H9 (cell line): ENCODE data around the gene PPIL3. TPM values are rescaled to one million over a fixed set of nuclear protein-coding genes. Genes with fewer than 3 reads are reported as not detected.

ENCODE experiments used
- DNase-seq: peaks from one replicate; pipeline ENCODE4 v3.0.0-alpha.2; 2017
- H2AFZ ChIP-seq: one replicate; pipeline ENCODE4 v1.6.1; 2013; ENCODE audit warnings: mild to moderate bottlenecking, low read length, control low read depth, moderate library complexity
- H2AK5ac ChIP-seq: 2 replicates; pipeline ENCODE4 v1.6.1; 2013; ENCODE audit warnings: low read length, control low read depth, mixed read lengths; ENCODE audit not compliant: insufficient read length
- H2BK120ac ChIP-seq: one replicate; pipeline ENCODE4 v1.6.1; 2013; ENCODE audit warnings: low read depth, mild to moderate bottlenecking, low read length, control low read depth, inconsistent platforms; ENCODE audit not compliant: poor library complexity, severe bottlenecking
- H2BK12ac ChIP-seq: 2 replicates; pipeline ENCODE4 v1.6.1; 2013; ENCODE audit warnings: low read length, control low read depth, mixed read lengths, low read depth; ENCODE audit not compliant: insufficient read length
- H2BK15ac ChIP-seq: 2 replicates; pipeline ENCODE4 v1.6.1; 2013; ENCODE audit warnings: low read depth, low read length, control low read depth
- H2BK20ac ChIP-seq: one replicate; pipeline ENCODE4 v1.6.1; 2013; ENCODE audit warnings: low read depth, mild to moderate bottlenecking, low read length, control low read depth, inconsistent platforms; ENCODE audit not compliant: poor library complexity, severe bottlenecking
- H2BK5ac ChIP-seq: 2 replicates; pipeline ENCODE4 v1.6.1; 2013; ENCODE audit warnings: low read length, control low read depth, mixed read lengths; ENCODE audit not compliant: insufficient read length
- H3K14ac ChIP-seq: 2 replicates; pipeline ENCODE4 v1.6.1; 2013; ENCODE audit warnings: low read length, control low read depth; ENCODE audit not compliant: insufficient read depth
- H3K18ac ChIP-seq: 2 replicates; pipeline ENCODE4 v1.6.1; 2013; ENCODE audit warnings: low read depth, mild to moderate bottlenecking, mixed read lengths, low read length, control low read depth; ENCODE audit not compliant: insufficient read length
- H3K23ac ChIP-seq: 2 replicates; pipeline ENCODE4 v1.6.1; 2013; ENCODE audit warnings: low read length, control low read depth, mixed read lengths, low read depth; ENCODE audit not compliant: insufficient read length
- H3K23me2 ChIP-seq: 2 replicates; pipeline ENCODE4 v1.6.1; 2013; ENCODE audit warnings: low read depth, mild to moderate bottlenecking, mixed read lengths, low read length, control low read depth; ENCODE audit not compliant: insufficient read length, poor library complexity, severe bottlenecking
- H3K27ac ChIP-seq: 2 replicates; pipeline ENCODE4 v1.5.1; 2013; ENCODE audit warnings: low read length, control low read depth, mixed read lengths, low read depth; ENCODE audit not compliant: insufficient read length
- H3K27me3 ChIP-seq: 2 replicates; pipeline ENCODE4 v1.6.1; 2013; ENCODE audit warnings: low read length, control low read depth, inconsistent platforms; ENCODE audit not compliant: insufficient read depth
- H3K4ac ChIP-seq: 2 replicates; pipeline ENCODE4 v1.6.1; 2013; ENCODE audit warnings: low read depth, mild to moderate bottlenecking, control low read depth, inconsistent platforms, low read length, moderate library complexity
- H3K4me1 ChIP-seq: 2 replicates; pipeline ENCODE4 v1.6.1; 2013; ENCODE audit warnings: low read length, control low read depth, inconsistent platforms; ENCODE audit not compliant: insufficient read depth
- H3K4me2 ChIP-seq: 2 replicates; pipeline ENCODE4 v1.6.1; 2013; ENCODE audit warnings: low read length, control low read depth, mixed read lengths; ENCODE audit not compliant: insufficient read length, insufficient read depth
- H3K56ac ChIP-seq: 2 replicates; pipeline ENCODE4 v1.6.1; 2013; ENCODE audit warnings: low read depth, mild to moderate bottlenecking, mixed read lengths, low read length, control low read depth; ENCODE audit not compliant: insufficient read length
- H3K79me1 ChIP-seq: 2 replicates; pipeline ENCODE4 v1.6.1; 2013; ENCODE audit warnings: low read depth, mild to moderate bottlenecking, moderate library complexity, low read length, control low read depth, inconsistent platforms; ENCODE audit not compliant: insufficient read depth, poor library complexity, severe bottlenecking
- H3K79me2 ChIP-seq: 2 replicates; pipeline ENCODE4 v1.6.1; 2013; ENCODE audit warnings: low read length, control low read depth, inconsistent platforms; ENCODE audit not compliant: insufficient read depth
- H3K9ac ChIP-seq: 2 replicates; pipeline ENCODE4 v1.6.1; 2013; ENCODE audit warnings: low read length, control low read depth, mixed read lengths; ENCODE audit not compliant: insufficient read length; ENCODE audit errors: extremely low read depth
- H3K9me3 ChIP-seq: one replicate; pipeline ENCODE4 v1.6.1; 2013; ENCODE audit warnings: low read depth, low read length, inconsistent platforms; ENCODE audit not compliant: control insufficient read depth
- H3T11ph ChIP-seq: one replicate; pipeline ENCODE4 v1.6.1; 2013; ENCODE audit warnings: mild to moderate bottlenecking, low read length, control low read depth, inconsistent platforms
- H4K20me1 ChIP-seq: one replicate; pipeline ENCODE4 v1.6.1; 2013; ENCODE audit not compliant: control insufficient read depth, insufficient read length, insufficient read depth
- H4K5ac ChIP-seq: 2 replicates; pipeline ENCODE4 v1.6.1; 2013; ENCODE audit warnings: low read depth, mild to moderate bottlenecking, mixed read lengths, low read length, control low read depth; ENCODE audit not compliant: insufficient read length
- H4K8ac ChIP-seq: replicated peaks from 2 replicates; pipeline ENCODE4 v1.6.1; 2013; ENCODE audit warnings: low read length, control low read depth, mixed read lengths, low read depth; ENCODE audit not compliant: insufficient read length
- H4K91ac ChIP-seq: 2 replicates; pipeline ENCODE4 v1.6.1; 2013; ENCODE audit warnings: low read depth, mild to moderate bottlenecking, moderate library complexity, mixed read lengths, low read length, control low read depth; ENCODE audit not compliant: insufficient read length
- H3K27ac Mint-ChIP-seq, 3 experiments: 2 replicates in 2 of 3; 3 replicates in 1 of 3; pipeline ENCODE4 v1.8.0; 2020 to 2021; ENCODE audit warnings: mixed read lengths in 3 of 3, mild to moderate bottlenecking in 1 of 3, moderate library complexity in 1 of 3
- H3K27me3 Mint-ChIP-seq: 2 replicates; pipeline ENCODE4 v1.8.0; 2021; ENCODE audit warnings: low read depth, mild to moderate bottlenecking, moderate library complexity, mixed read lengths
- H3K36me3 Mint-ChIP-seq, 3 experiments: 2 replicates in 2 of 3; 3 replicates in 1 of 3; pipeline ENCODE4 v1.8.0; 2020 to 2021; ENCODE audit warnings: low read depth in 3 of 3, mixed read lengths in 3 of 3; ENCODE audit not compliant: insufficient read depth in 1 of 3
- H3K4me1 Mint-ChIP-seq, 2 experiments: 2 replicates each; pipeline ENCODE4 v1.8.0; 2020; ENCODE audit warnings: mixed read lengths in 2 of 2
- H3K4me3 Mint-ChIP-seq, 2 experiments: 2 replicates in 1 of 2; 3 replicates in 1 of 2; pipeline ENCODE4 v1.8.0; 2020 to 2021; ENCODE audit warnings: mild to moderate bottlenecking in 2 of 2, mixed read lengths in 2 of 2, moderate library complexity in 1 of 2
- H3K9me3 Mint-ChIP-seq, 2 experiments: 2 replicates in 1 of 2; 3 replicates in 1 of 2; pipeline ENCODE4 v1.8.0; 2020; ENCODE audit warnings: mild to moderate bottlenecking in 2 of 2, mixed read lengths in 2 of 2, moderate library complexity in 1 of 2
- WGBS: extraction: QIAGEN DNeasy Blood & Tissue Kit; methylation state at CpG from one replicate; pipeline ENCODE4 v1.1.7; 2013; ENCODE audit warnings: missing lambda C conversion rate, low lambda C conversion rate, mixed read lengths; ENCODE audit not compliant: insufficient read length; ENCODE audit errors: extremely low coverage; 5-methylcytosine and 5-hydroxymethylcytosine counted together
- total RNA-seq: library from RNA; stranded (reverse); gene quantifications from 2 replicates; pipeline ENCODE4 v1.2.1, GENCODE V29; 2021
- TF ChIP-seq, protein P1 (sequence below): fragments of 200-600 bp; sonication (generic); conservative IDR thresholded peaks from 3 replicates; pipeline ENCODE4 v1.8.0; 2021; ENCODE audit warnings: antibody characterized with exemption, mild to moderate bottlenecking

PPIL3 gene
- total RNA-seq, 1 experiment from 2014 or later: 63.4 TPM

DNA sequence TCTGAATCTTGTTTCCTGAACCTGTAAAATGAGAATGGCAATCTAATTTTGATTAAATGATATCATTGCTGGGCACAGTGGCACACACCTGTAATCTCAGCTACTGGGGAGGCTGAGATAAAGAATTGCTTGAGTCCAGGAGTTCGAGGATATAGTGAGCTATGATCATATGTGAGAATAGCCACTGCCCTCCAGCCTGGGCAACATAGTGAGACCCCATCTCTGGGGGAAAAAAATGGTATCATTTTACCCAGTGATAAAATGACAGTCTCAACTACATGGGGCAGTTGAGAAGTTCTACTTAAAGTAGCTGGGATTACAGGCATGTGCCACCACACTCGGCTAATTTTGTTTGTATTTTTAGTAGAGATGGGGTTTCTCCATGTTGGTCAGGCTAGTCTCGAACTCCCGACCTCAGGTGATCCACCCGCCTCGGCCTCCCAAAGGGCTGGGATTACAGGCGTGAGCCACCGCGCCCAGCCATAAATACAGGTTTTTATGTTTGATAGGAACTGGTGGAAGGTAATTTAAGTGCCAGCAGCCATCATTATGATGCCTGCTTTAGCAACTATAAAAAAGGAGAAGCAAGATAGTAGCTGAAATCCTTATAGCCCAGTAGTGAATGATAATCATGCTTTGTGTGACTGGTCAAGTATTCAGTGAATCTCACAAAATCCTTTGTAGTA lies 60.2 kb downstream of the PPIL3 start:
- Histone ChIP-seq H3K9me3 (no peaks in the 10 kb centered on the region), H3K9ac (no peak overlapping the region), H3K79me2 (no peaks in the 10 kb centered on the region), H2AFZ (no peak overlapping the region), H2BK5ac (no peak overlapping the region), H3K27me3 (no peaks in the 10 kb centered on the region), H3K14ac (no peak overlapping the region), H3K23me2 (no peaks in the 10 kb centered on the region), H3K18ac (no peak overlapping the region), H2BK15ac (no peak overlapping the region), H3K23ac (no peak overlapping the region), H2BK20ac (no peak overlapping the region), H4K8ac (no peak overlapping the region), H4K91ac (no peak overlapping the region), H3T11ph (no peak overlapping the region), H3K56ac (no peak overlapping the region), H2BK12ac (no peak overlapping the region), H2BK120ac (no peak overlapping the region), H4K20me1 (no peaks in the 10 kb centered on the region), H3K4ac (no peak overlapping the region), H3K4me1 (no peaks in the 10 kb centered on the region), H3K79me1 (no peaks in the 10 kb centered on the region), H2AK5ac (no peak overlapping the region), H3K4me2 (no peak overlapping the region), H4K5ac (no peak overlapping the region), H3K27ac (no peak overlapping the region)
- Mint-ChIP-seq H3K27ac (peak overlapping the region in 1 of 3 experiments; percentile 16; a peak in 3 of 7 replicates), H3K27me3 (no peaks in the 10 kb centered on the region), H3K4me1 (peaks cover 0 to 5% of the 10 kb centered on the region in 2 experiments; a peak in 2 of 4 replicates), H3K36me3 (peaks cover 0 to 4% (median 3%) of the 10 kb centered on the region in 3 experiments; a peak in 5 of 7 replicates), H3K9me3 (no peaks in the 10 kb centered on the region), H3K4me3 (no peak overlapping the region)
- no peak for DNase-seq
- TF ChIP-seq, protein P1, sequence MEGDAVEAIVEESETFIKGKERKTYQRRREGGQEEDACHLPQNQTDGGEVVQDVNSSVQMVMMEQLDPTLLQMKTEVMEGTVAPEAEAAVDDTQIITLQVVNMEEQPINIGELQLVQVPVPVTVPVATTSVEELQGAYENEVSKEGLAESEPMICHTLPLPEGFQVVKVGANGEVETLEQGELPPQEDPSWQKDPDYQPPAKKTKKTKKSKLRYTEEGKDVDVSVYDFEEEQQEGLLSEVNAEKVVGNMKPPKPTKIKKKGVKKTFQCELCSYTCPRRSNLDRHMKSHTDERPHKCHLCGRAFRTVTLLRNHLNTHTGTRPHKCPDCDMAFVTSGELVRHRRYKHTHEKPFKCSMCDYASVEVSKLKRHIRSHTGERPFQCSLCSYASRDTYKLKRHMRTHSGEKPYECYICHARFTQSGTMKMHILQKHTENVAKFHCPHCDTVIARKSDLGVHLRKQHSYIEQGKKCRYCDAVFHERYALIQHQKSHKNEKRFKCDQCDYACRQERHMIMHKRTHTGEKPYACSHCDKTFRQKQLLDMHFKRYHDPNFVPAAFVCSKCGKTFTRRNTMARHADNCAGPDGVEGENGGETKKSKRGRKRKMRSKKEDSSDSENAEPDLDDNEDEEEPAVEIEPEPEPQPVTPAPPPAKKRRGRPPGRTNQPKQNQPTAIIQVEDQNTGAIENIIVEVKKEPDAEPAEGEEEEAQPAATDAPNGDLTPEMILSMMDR: no peak
- WGBS: no CpG with 5 or more reads among the region's 9 CpGs
